NT2/D1 (cell line): ENCODE data around the gene CALR3.

Experiments used
- YY1 ChIP-seq: IDR thresholded peaks from 2 replicates; pipeline ENCODE4 v1.6.1; 2011; ENCODE audit not compliant: insufficient read length, insufficient read depth
- ZNF274 ChIP-seq: IDR thresholded peaks from 2 replicates; pipeline ENCODE4 v1.6.1; 2011; ENCODE audit warnings: mild to moderate bottlenecking, low read depth, low read length

GRCh38 chr19:16470541-16470910 is 25.4 kb downstream of the CALR3 start:
- TF ChIP-seq ZNF274 (no peak), YY1 (no peak)
